ENCODE measurements around the gene CFAP46.
"Not testable (repeated sequence)": the region's sequence is repeated elsewhere in the genome, so short reads cannot be mapped to it uniquely, and the experiment has no call there.

The CFAP46 gene

DNA sequence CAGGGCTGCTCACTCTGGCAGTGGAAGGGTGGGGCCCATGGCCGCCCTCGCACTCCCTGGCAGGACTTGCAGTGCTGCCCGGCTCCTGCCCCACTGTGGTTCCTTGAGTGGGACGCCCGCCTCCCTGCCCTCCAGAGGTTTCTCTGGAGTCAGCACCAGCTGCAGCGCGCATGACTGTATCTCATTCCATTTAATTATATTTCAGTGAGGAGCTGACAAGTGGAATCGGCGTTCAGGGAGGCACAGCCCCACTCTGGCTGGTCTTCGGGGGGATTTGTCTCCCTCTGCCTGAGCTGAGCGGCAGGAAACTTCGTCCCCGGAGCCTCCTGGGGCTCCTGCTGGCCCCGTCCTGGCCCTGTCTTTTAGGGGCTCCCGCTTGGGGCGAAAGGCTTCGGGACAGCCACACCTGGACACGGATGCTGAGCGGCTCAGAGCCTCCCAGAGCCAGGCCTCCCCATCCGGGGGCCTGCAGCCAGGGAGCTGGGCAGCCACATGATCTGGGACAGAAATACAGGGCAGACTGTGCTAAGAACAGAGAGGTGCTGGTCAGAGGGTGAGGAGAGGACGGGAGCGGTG, 81.2 kb downstream of the CFAP46 start:
- no peak for DNase-seq (ENCODE audit: low spot score)

DNA sequence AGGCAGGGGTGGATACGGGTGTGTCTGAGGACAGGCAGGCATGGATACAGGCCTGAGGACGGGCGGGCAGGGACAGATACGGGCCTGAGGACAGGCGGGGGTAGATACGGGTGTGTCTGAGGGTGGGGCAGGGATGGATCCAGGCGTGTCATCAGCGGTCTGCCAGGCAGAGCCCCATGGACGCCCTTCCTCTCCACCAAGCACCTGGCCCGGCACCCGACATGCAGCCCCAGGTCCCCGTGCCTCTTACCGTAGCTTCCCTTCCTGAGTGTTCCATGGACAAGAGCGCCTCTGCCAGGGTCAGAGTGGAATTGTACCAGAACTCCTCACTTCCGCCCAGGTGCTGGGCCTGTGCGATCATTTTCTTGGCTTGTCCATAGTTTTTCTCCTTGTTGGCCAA, 81.8 kb downstream of the CFAP46 start:
- no peak for DNase-seq (ENCODE audit: low spot score)

DNA sequence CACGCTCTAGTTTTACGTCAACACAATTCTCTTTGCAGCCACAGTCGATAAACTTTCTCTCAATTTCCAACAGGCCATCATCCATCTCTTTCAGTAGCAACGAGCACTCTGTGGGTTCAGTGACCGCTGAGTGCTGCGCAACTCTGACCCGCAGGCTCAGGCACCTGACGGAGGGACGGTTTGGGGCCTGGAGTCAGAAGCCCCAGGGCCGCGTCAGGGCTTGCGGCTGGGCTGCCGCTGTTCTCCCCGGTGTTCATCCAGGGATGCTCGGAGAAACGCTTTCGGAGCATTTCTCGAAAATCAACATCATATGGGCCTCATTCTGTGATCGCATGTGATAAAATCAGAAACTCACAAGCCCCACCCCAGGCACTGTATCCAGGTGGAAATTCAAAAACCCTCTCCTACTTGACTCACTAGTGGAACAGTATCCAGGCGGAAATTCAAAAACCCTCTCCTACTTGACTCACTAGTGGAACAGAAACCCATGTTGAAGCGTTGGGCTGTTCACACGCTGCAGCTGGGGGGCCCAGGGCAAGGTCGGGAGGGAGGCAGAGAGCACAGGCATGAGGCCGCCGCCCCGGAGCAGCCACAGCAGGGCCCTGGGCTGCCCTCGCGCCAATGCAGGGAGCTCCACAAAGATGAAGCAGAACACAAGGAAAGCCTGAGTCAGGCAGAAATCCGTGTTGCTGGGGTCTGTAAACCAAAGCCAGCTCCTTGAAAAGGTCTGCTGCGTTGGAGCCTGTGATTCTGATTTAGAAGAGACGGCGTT, 83.1 kb downstream of the CFAP46 start:
- no peak for DNase-seq (ENCODE audit: low spot score)

GRCh38 chr10:132858121-132859081, 84.0 kb downstream of the CFAP46 start:
- DNase-seq (ENCODE audit: low spot score) = no peak

DNA sequence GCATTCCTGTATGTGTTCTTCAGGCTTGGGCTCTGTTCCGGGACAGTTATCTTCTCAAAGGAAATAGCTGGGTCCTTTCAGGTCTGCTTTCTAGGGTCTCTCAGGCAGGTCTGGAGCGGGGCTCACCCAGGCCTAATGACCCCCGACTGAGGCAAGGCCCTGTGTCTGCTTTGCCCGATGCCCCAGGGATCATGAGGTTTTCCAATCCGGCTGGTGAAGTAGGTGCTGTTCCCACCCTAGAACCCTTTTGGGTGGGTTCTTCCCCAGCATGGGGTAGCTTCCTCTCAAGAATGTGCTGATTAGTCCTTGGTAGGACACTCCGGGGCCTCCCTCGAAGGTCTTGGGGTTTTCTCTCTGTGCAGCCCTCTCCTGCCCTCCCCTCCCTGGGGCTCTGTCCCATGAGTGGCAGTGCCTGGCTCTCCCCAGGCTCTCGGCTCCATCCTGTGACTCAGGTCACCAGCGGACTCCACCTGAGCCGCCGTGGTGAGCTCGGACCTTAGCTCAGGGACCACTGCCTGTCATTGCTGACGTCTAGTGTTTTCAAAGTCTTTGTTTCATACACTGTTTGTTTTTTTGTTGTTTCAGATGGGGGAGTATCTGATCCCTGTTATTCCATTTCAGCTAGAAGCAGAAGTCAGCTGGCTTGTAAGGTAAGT, 85.4 kb downstream of the CFAP46 start:
- DNase-seq (ENCODE audit: low spot score) = no peak

GRCh38 chr10:132855889-132856288, 86.5 kb downstream of the CFAP46 start:
- DNase-seq (ENCODE audit: low spot score) = no peak

- DNase-seq (ENCODE audit: low spot score) = no peak
Measured at GRCh38 chr10:132851451-132851850, 90.9 kb downstream of the CFAP46 start.

- no peak for DNase-seq (ENCODE audit: low spot score)
Measured at GRCh38 chr10:132850896-132851295, 91.5 kb downstream of the CFAP46 start.

- DNase-seq (ENCODE audit: low spot score) = no peak
Measured at GRCh38 chr10:132850246-132850645, 92.1 kb downstream of the CFAP46 start.

- DNase-seq (ENCODE audit: low spot score) = no peak
Measured at GRCh38 chr10:132849546-132850031, 92.8 kb downstream of the CFAP46 start.

GRCh38 chr10:132848951-132849545, 93.3 kb downstream of the CFAP46 start:
- no peak for DNase-seq (ENCODE audit: low spot score)

DNA sequence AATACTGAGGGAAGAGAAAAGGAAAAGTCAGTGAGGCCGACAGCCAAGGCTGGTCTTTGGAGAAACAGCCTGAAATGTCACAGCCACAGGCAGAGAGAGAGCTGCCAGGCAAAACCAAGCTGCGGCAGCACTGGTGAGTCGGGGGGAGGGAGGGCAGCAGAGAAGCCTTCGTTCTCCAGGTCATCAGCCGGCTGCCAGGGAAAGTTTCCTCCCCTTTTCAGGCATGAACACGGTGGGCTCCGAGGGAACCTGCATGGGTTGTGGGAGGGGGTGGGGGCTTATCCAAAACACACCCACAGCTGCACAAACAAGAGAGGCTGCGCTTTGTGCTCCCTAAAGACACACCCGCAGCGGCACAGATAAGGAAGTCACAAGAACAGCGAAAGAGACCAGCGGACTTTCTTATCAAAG, 94.1 kb downstream of the CFAP46 start:
- DNase-seq (ENCODE audit: low spot score) = no peak

GRCh38 chr10:132847856-132848255, 94.5 kb downstream of the CFAP46 start:
- no peak for DNase-seq (ENCODE audit: low spot score)

DNA sequence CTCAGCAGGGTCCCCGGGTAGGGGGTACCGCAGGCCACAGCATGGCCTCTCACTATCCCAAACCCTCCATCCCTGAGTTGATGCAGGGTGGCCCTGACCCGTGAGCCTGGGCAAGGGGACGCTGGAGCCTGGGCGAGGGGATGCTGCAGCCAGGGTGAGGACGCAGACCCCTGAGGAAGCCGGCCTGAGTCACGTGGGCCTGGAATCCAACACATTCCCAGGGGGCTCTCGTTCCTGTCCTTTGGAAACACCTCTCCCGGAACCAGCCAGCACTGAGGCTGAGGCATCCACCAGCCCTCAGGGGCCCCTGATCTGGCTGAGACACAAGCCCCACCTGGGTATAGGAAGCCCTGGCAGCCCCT, 95.0 kb downstream of the CFAP46 start:
- DNase-seq (ENCODE audit: low spot score) = no peak

- no peak for DNase-seq (ENCODE audit: low spot score)
Measured at GRCh38 chr10:132846631-132847415, 95.5 kb downstream of the CFAP46 start.

DNA sequence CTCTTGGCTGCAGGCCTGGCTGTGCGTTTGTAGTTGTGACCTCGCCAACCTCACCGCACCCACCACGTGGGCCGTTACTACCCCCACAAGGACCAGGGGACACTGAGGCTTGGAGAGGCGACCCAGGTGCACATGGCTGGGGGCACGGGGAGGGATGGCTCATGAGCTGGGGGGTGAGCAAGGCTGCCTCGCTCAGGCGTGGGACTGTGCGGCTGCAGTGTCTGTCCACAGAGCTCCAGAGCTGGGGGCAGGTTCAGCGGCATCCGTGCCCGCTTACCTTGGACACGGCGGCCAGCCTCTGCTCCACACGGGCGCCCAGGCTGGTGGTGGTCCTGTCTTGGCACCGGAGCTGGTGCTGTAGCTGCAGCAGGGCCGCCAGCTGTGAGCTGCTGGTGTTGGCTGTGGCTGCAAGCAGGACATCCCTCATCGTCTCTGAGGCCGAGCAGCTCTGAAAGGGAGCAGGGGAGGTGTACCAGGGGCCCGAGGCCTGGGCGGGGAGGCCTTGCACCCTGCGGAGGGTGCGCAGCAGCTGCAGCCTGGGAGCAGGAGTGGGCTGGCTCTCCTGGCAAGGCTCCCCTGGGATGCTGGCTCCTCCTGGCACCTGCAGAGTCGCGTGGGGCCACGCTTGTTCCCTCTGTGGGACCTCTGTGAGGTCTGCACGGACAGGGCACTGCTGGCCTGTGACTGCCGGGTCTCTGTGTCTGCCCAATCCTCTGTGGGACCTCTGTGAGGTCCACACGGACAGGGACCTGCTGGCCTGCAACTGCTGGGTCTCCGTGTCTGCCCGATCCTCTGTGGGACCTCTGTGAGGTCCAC, 96.4 kb downstream of the CFAP46 start:
- DNase-seq (ENCODE audit: low spot score) = no peak

DNA sequence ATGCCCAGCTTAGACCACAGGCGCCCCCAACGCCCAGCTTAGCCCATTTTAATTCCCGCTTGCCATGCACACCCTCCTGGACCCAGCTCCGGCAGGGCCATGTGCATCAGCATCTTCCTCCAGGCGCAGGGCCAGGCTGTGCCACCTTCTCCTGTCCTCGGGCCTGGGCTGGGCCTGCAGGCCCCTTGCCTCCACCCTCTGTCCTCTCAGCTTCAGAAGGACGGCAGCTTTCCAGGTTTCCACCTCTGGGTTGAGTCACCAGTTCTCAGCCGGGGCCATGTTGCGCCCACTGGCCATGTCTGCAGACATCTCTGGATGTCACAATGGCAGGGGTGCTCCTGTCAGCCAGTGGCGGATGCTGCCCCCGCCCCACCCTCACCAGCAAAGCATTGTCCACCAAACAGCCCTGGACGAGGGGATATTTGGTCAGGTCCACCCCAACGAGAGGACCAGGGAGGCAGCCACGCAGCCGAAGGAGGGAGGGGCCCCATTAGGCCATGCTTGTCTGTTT, 97.3 kb downstream of the CFAP46 start:
- no peak for DNase-seq (ENCODE audit: low spot score)

DNA sequence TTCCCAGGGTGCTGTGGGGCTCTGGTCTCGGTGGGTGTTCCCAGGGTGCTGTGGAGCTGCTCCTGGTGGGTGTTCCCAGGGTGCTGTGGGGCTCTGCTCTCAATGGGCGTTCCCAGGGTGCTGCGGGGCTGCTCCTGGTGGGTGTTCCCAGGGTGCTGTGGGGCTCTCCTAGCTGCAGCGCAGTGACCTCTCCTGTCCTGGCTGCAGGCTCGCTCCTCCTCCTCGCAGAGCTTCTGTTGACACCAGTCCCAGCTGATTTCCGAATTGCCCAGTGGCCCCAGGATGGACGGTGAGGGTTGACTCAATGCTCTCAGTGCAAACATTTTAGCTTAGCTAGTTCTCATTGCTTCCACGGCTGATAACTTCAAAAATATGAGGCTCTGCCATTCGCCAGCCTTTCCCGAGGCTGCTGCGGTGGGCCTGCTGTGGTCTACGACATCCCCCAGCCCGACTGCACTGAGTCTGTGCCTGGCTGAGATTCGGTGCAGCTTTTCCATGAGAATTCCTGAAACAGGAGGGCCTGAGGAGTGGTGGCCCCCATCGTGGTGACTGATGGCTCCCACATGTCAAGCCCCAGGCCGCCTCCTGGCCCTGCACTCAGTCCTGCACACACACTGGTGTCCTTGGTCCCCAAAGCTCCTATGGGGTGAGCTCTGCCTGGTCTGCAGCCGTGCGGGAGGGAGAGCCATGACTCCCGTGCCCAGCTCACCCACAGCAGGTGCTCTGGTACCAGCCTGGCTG, 98.1 kb downstream of the CFAP46 start:
- no peak for DNase-seq (ENCODE audit: low spot score)

GRCh38 chr10:132843276-132843675, 99.1 kb downstream of the CFAP46 start:
- DNase-seq (ENCODE audit: low spot score) = not testable (repeated sequence)
